Measurements from ENCODE around the gene NCF4. TPM values are rescaled to one million over a fixed set of nuclear protein-coding genes. Genes with fewer than 3 reads are reported as not detected.
A peak's percentile ranks its signal among the peaks of the same experiment; 100 is the strongest.

Gene NCF4
- total RNA-seq, 3 donors from 2014 or later, result 13.4 to 36.8 (median 14.5) TPM

DNA sequence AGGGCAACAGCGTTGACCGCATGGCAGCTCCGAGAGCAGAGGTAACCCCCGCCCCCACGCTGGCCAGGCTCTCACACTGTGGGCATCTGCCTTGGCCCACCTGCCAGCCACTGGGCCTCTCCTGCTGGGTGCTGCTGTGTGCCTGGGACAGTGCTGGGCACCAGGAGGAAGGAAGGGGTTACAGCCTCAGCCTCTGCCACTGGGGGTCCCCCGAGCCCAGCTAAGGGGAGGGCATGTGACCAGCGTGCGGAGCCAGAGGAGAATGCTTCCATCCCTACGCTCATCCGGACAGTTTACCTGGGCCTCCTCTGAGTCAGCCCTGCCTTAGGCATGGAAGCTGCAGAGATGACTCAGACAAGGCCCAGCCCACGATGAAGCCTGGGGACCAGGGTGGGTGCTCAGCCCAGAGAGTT is 10.9 kb downstream of the NCF4 start:
- TF ChIP-seq POLR2AphosphoS5 (IDR thresholded peaks at IDR 0.05) (no peak), CTCF (IDR thresholded peaks at IDR 0.05) (no peak), POLR2A (IDR thresholded peaks at IDR 0.05) (no peak)
- DNase-seq (ENCODE audit: low spot score in 2 of 2), result no peak
- H3K9me3 ChIP-seq, result no peaks in the 10 kb centered on the region
- intact Hi-C loops (cut with DNase I; ENCODE audit: low total_unique reads), result no loop called here
- H3K27me3 ChIP-seq, result no peaks in the 10 kb centered on the region
- H3K27ac ChIP-seq, result peak overlapping the region in 1 of 2 donors; percentile 56
- H3K4me1 ChIP-seq, result peaks cover 0 to 3% of the 10 kb centered on the region in 2 donors
- no peaks in the 10 kb centered on the region for H3K36me3 ChIP-seq
- no peak overlapping the region for H3K4me3 ChIP-seq

- H3K9me3 ChIP-seq, result no peaks in the 10 kb centered on the region
- TF ChIP-seq POLR2AphosphoS5 (IDR thresholded peaks at IDR 0.05) (no peak), POLR2A (IDR thresholded peaks at IDR 0.05) (no peak), CTCF (IDR thresholded peaks at IDR 0.05) (no peak)
- no peak for DNase-seq (ENCODE audit: low spot score in 2 of 2)
- H3K36me3 ChIP-seq, result no peaks in the 10 kb centered on the region
- intact Hi-C loops (cut with DNase I; ENCODE audit: low total_unique reads), result no loop called here
- H3K27me3 ChIP-seq, result no peaks in the 10 kb centered on the region
- no peak overlapping the region for H3K4me3 ChIP-seq
- H3K4me1 ChIP-seq, result peaks cover 0 to 3% of the 10 kb centered on the region in 2 donors
- peak overlapping the region in 1 of 2 donors; percentile 56 for H3K27ac ChIP-seq
Measured at GRCh38 chr22:36872084-36872483, 11.3 kb downstream of the NCF4 start.

- intact Hi-C loops (cut with DNase I; ENCODE audit: low total_unique reads), result no loop called here
- no peaks in the 10 kb centered on the region for H3K36me3 ChIP-seq
- H3K4me3 ChIP-seq, result no peak overlapping the region
- no peaks in the 10 kb centered on the region for H3K9me3 ChIP-seq
- peak overlapping the region; percentile 87 to 93 for H3K27ac ChIP-seq
- no peak for DNase-seq (ENCODE audit: low spot score in 2 of 2)
- no peaks in the 10 kb centered on the region for H3K27me3 ChIP-seq
- TF ChIP-seq CTCF (IDR thresholded peaks at IDR 0.05) (no peak), POLR2AphosphoS5 (IDR thresholded peaks at IDR 0.05) (no peak), POLR2A (IDR thresholded peaks at IDR 0.05) (no peak)
- H3K4me1 ChIP-seq, result peaks cover 0 to 3% of the 10 kb centered on the region in 2 donors
Measured at GRCh38 chr22:36872866-36873498, 12.2 kb downstream of the NCF4 start.

DNA sequence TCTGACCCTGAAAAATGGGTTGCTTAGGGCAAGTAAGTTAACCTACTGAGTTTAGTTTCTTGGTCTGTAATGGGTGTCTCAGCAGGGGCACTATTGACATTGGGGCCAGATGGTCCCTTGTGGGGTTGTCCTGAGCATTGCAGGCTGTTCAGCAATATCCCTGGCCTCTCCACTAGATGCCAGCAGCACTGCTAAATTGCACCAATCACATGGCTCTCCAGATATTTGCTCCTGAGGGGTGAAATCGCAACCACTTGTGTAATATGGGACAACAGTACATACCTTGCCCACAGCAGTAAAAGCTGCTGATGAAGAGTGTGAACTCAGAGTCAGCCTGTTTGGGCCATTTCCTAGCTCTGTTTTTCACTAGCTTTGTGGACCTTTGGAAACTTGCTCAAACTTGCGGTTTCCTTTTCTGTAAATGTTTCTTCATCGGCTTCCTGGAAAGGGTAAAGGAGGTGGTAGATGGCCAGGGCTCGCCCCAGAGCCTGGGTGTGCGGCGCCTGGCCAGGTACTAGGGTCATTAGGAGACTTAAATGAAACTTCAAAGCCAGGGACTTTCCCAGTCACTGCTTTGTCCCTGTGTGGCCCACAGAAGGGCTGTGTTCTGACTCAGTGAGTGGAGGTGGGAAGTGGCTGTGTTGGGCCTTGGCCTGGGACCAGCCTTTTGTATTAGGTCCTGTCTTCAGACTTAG is 13.0 kb downstream of the NCF4 start:
- Histone ChIP-seq H3K27ac (peak overlapping the region; percentile 87 to 93), H3K9me3 (no peaks in the 10 kb centered on the region), H3K27me3 (no peaks in the 10 kb centered on the region), H3K36me3 (no peaks in the 10 kb centered on the region), H3K4me3 (no peak overlapping the region), H3K4me1 (peaks cover 0 to 3% of the 10 kb centered on the region in 2 donors)
- peak in 1 of 2 donors; percentile 92 for DNase-seq (ENCODE audit: low spot score in 2 of 2)
- TF ChIP-seq POLR2AphosphoS5 (IDR thresholded peaks at IDR 0.05), result peak; percentile 53 to 85 (median 74)
- no peak for TF ChIP-seq POLR2A (IDR thresholded peaks at IDR 0.05)
- peak in 2 of 3 donors; percentile 50 to 81 for TF ChIP-seq CTCF (IDR thresholded peaks at IDR 0.05)
- intact Hi-C loops (cut with DNase I; ENCODE audit: low total_unique reads), result no loop called here

DNA sequence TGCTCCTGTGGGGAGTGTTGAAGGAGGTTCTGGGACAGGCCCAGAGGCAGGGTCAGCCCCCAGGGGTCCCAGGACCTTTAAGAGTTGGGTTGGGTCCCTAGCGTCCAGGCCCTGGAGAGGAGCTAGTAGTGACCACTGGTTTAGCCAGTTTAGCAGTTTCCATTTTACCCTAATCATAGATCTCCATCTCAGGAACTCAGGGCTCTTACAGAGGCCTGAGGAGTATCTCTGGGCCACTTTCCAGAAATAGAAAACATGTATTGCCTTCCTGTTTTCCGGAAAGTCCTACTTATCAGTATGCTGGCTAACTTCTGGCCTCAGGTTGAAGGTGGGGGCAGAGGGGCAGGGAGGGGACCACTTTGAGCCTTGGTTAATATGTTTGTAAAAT is 13.5 kb downstream of the NCF4 start:
- no peaks in the 10 kb centered on the region for H3K27me3 ChIP-seq
- no peaks in the 10 kb centered on the region for H3K36me3 ChIP-seq
- H3K27ac ChIP-seq, result peak overlapping the region; percentile 87 to 93
- intact Hi-C loops (cut with DNase I; ENCODE audit: low total_unique reads), result no loop called here
- H3K4me1 ChIP-seq, result peaks cover 0 to 3% of the 10 kb centered on the region in 2 donors
- no peak for DNase-seq (ENCODE audit: low spot score in 2 of 2)
- no peaks in the 10 kb centered on the region for H3K9me3 ChIP-seq
- H3K4me3 ChIP-seq, result no peak overlapping the region
- TF ChIP-seq POLR2AphosphoS5 (IDR thresholded peaks at IDR 0.05) (no peak), CTCF (IDR thresholded peaks at IDR 0.05) (no peak), POLR2A (IDR thresholded peaks at IDR 0.05) (no peak)

Measured in breast epithelium (tissue), 4 donors.